SW 1271 (cell line): Measurements from ENCODE around the gene XRN1.
A peak's percentile ranks its signal among the peaks of the same experiment; 100 is the strongest.
"Not testable (repeated sequence)": the region's sequence is repeated elsewhere in the genome, so short reads cannot be mapped to it uniquely, and the experiment has no call there.

Experiments
- DNase-seq, 2 experiments: peaks; one replicate each; lab custom pipeline; 2025; lab: John Stamatoyannopoulos, UW

The XRN1 gene

GRCh38 chr3:142434503-142434902, 13.3 kb downstream of the XRN1 start:
- no peak for DNase-seq

- DNase-seq, result no peak
These were observed 14.7 kb downstream of the XRN1 start for GRCh38 chr3:142433110-142433509.

GRCh38 chr3:142429582-142429981, 18.3 kb downstream of the XRN1 start:
- DNase-seq, result no peak

DNA sequence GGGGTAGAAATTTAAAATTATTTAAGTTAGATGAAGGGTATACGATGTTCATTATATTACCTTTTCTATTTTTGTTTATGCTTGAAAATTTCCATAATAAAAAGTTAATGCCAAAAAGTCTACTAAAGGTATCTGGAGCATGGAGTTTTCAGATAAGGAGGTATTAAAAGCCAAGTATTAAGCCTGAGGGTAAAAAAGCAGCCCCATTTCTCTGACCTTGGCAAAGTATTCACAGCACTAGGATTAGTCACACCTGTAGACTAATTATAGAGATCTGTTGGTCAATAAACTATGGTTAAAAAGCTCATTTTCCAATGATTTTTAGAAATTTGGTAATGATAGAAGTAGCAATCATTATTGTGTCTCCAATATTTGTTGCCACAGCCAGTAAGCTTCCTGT, 23.1 kb downstream of the XRN1 start:
- DNase-seq, result no peak

DNA sequence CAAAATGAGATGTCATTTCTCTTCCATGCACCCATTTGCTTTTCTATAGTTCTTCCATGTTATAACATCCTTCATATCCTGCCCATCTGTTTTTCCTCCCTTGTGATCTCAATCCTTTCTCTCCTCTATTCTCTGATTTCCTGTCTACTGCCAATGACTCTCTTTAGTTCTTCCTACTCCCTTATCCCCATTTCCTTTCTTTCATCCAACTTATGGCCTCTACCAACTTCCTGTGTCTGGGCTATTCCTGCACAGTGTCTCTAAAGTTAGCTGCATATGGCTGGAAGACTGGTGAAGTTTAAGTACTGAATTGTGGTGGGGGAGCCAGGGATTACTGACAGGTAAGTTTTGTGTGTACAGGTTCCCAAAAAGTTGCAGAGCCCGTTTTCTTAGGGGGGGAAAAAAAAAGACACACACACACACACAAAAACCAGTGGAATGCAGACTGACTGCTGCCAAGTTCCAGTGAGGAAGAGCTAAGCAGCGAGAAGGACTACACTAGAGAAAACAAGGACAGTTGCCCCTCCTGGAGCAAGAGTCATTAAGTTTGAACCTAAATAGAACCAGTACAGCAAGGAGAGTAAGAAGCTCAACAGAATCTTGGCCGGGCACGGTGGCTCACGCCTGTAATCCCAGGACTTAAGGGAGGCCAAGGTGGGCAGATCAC, 28.8 kb downstream of the XRN1 start:
- no peak for DNase-seq

DNA sequence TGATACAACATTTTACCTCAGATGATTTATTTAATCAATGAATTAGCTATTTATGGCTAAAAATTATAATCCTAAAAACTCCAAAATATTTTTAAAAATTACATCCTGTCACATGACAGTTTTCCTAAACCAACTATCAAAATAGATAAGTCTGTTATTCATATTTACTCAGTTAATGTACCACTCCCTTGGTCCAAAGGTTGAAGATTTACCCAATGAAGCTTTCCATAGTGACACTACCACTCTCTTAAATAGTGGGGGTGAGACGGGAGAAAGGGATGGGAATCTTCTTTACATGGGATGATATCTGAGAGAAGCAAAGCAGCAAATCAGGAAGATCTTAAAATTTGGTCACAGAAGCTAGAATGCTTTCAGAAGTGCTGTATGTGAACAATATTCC, 30.5 kb downstream of the XRN1 start:
- DNase-seq, result no peak

DNA sequence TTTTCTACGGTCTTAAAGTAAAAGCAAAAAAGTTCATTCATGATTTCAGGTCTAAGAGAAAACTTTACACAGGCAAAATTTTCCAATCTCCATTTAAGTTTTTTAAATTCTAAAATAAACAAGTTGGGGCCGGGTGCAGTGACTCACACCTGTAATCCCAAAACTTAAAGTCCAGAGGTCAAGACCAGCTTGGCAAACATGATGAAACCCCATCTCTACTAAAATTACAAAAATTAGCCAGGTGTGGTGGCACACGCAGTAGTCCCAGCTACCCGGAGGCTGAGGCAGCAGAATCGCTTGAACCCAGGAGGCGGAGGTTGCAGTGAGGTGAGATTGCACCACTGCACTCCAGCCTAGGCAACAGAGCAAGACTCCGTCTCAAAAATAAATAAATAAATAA, 47.3 kb downstream of the XRN1 start:
- not testable (repeated sequence) for DNase-seq

DNA sequence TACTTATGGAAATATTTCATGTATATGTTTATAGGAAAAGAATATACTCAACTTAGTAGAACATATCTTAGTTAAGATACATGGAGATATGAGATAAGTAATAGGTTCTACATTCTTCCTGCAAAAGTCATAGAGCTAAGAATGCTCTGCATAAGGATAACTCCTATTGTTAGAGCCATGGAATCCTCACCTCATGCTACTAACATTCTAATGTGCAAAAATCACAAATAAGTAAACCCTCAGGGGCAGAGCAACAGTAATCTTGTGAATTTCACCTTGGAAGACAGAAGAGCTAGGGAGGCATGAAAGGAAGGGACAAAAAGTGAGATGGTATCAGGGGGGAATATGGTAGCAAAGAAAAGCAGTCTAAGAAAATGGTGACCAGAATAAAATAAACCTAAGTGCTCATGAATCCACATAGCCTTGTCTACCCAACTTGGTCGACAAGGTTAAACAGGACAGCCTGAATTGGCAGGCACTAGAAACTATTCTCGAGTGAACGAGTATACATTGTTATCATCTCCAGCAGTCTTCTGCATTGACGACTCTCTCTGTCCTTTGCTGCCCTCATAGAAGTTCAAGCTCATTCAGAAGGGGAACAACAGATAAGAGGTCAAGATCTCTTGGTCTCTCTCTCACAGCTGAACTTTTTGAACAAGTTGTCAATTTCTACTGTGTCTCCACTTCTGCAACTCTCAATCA, 52.8 kb downstream of the XRN1 start:
- DNase-seq, result no peak

GRCh38 chr3:142385078-142385477, 62.8 kb downstream of the XRN1 start:
- DNase-seq, result no peak

GRCh38 chr3:142374687-142375086, 73.2 kb downstream of the XRN1 start:
- DNase-seq, result no peak

- DNase-seq, result not testable (repeated sequence)
These were observed 78.3 kb downstream of the XRN1 start for GRCh38 chr3:142369576-142369975.

- peak in 1 of 2 experiments; percentile 53 for DNase-seq
These were observed 81.4 kb downstream of the XRN1 start for GRCh38 chr3:142366434-142366833.

DNA sequence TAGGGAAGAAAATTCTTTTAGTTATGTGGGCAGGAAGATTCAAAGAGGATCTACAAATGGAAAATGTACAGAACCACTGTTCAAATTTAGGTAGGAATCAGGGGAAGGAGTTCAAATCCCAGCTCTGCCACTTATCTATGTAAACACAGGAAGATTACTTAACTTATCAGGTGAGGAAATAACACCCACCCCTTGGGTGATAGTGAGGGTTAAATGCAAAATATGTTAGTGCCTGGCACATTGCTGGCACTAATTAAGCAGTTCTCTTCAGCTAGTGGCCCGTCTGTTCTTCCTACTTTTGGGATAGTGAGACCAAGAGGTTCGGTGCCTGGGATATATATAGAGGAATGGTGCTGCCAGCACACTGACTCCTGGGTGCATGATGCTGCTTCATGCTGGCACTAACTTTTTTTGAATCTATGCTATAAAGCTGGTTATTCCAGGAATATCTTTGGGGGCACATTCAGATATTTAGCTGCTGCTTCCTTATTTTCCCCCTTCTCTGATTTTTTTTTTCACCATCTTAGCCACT, 83.8 kb downstream of the XRN1 start:
- no peak for DNase-seq

DNA sequence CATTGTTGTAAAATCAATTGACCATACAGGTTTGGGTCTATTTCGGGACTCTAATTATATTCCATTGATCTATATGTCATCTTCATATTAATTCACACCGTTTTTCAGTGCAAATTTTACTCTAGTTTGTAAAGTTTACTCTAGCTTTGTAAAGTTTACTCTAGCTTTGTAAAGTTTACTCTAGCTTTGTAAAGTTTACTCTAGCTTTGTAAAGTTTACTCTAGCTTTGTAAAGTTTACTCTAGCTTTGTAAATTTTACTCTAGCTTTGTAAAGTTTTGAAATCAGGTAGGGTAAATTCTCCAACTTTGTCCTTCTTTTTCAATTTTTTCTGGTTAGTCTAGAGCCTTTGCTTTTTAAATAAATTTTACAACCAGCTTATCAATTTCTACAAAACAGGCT, 84.4 kb downstream of the XRN1 start:
- DNase-seq, result not testable (repeated sequence)

DNA sequence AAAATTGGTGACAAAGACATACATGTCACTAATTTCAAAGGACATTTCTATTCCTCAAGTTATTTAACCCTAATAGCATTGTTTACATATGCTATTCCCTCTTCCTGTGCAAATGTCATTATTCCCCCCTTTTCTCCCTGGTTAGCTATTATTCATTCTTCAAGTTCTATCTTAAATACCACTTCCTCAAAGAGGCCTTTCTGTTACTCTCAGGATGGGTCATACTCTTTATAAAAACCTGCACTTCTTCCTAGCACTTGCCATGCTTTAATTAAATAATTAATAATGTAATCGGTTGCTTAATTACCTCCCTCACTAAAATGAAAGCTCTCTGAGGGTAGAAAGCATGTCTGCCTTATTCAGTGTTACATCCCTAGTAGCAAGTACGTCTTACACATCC, 88.5 kb downstream of the XRN1 start:
- DNase-seq, result no peak

DNA sequence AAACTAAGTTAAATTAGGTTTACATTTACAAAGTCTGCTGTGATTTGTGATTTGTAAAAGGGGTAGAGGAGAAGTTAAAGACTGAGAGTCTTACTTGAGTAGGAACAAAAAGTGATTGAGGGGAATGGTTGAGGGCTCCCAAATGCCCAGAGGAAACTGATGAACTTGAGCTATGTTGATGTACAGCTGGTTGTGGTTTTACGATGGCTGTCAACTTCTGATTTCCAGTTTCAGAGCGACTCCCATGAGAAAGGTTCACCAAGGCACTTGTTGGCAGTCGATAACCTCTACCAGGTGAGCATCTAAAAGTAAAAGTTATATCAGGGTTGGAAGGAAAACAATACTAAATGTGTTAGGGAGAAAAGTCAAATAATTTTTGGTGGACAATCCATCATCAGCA, 91.0 kb downstream of the XRN1 start:
- no peak for DNase-seq

GRCh38 chr3:142355692-142356091, 92.1 kb downstream of the XRN1 start:
- no peak for DNase-seq

- DNase-seq, result no peak
These were observed 93.8 kb downstream of the XRN1 start for GRCh38 chr3:142354076-142354475.

GRCh38 chr3:142353571-142353970, 94.3 kb downstream of the XRN1 start:
- DNase-seq, result no peak

DNA sequence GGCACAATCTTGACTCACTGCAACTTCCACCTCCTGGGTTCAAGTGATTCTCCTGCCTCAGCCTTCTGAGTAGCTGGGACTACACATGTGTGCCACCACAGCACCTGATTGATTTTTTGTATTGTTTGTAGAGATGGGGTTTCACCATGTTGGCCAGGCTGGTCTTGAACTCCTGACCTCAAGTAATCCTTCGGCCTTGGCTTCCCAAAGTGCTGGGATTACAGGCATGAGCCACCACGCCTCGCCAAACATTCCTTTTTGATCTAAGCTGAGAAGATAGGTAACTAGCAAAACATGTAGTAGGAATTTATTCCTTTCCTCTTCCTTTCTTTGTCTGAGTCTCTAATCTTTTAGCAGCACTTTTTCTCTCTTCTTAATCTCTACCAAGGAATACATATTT, 95.1 kb downstream of the XRN1 start:
- DNase-seq, result not testable (repeated sequence)

DNA sequence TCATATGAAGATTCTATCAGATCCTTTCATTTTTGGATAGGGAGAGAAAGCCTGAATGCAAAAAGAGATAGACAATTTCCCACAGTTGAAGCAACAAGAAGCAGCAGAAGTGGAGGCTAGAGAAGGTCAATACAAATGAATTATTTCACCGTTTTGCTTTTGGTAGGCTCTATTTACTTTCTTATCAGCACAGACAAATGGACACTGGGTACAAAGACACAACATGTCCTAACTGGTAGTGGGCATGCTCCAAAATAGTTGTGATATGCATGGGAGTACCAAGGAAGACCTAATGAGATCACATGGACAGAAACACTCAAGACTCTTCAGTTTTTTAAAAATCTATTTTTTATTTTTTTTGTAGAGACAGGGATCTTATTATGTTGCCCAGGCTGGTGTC, 99.4 kb downstream of the XRN1 start:
- DNase-seq, result no peak

DNA sequence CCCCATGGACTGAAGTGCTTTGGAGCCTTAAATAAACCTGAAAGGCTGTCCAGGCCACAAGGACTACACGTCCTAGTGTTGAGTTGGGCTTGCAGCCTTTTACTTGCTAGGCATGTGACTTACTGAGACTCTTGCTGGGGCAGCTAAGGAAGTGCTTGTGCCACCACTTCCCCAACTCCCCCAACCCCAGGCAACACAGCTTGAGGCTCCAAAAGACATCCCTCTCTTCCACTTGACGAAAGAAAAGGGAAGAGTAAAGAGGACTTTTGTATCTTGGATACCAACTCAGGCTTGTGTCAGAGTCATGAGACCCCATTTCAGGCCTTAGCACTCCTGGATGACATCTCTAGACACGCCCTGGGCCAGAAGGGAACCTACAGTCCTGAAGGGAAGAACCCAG, 109.8 kb downstream of the XRN1 start:
- no peak for DNase-seq

DNA sequence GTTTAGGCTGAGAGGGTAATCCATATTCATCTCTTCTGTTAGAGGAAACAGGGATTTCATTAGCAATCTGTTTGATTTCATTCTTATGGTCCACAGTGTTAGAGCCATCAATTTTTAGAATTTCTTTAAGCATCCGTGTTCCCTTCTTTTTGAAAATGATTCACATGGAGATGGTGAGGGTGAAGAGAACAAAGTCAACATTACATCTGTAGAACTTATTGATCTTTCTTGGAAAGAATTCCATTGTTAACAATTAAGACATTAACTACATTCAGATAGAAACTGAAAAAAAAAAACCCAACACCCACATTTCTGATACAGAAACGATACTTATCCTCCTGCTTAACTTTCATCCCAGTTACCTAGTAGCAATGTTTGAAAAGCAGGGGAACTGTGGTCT, 115.4 kb downstream of the XRN1 start:
- DNase-seq, result no peak
